Thyroid gland (tissue), 4 donors: ENCODE results near the gene MGAT5. TPM values are rescaled to one million over a fixed set of nuclear protein-coding genes. Genes with fewer than 3 reads are reported as not detected.

Experiments used
- DNase-seq, 2 donors: peaks; one replicate each; pipeline ENCODE4 v3.0.0-alpha.2; 2019
- H3K27ac ChIP-seq, 3 donors: fragments of 200-600 bp; sonication (generic); 1 replicate in 2 of 3; 2 replicates in 1 of 3; pipeline ENCODE4 v1.5.1; 2016 to 2019; ENCODE audit warnings: mild to moderate bottlenecking in 1 of 3, moderate library complexity in 1 of 3
- H3K27me3 ChIP-seq: fragments of 200-600 bp; sonication (generic); one replicate; pipeline ENCODE4 v1.5.1; 2019
- H3K36me3 ChIP-seq, 2 donors: fragments of 200-600 bp; sonication (generic); one replicate each; pipeline ENCODE4 v1.5.1; 2016 to 2019
- H3K4me1 ChIP-seq, 2 donors: fragments of 200-600 bp; sonication (generic); one replicate each; pipeline ENCODE4 v1.5.1; 2017 to 2019
- H3K4me3 ChIP-seq, 3 donors: fragments of 200-600 bp; sonication (generic); replicated peaks in 1 of 3; 1 replicate in 2 of 3; 2 replicates in 1 of 3; pipeline ENCODE4 v1.5.1; 2016; ENCODE audit warnings: mild to moderate bottlenecking in 1 of 3
- H3K9me3 ChIP-seq: fragments of 200-600 bp; sonication (generic); one replicate; pipeline ENCODE4 v1.5.1; 2017
- POLR2A ChIP-seq, 2 donors: fragments of 450-650 bp; IDR thresholded peaks; one replicate each; pipeline ENCODE4 v1.6.1; 2017; ENCODE audit warnings: antibody characterized with exemption in 2 of 2, mild to moderate bottlenecking in 2 of 2, moderate library complexity in 1 of 2
- WGBS, 2 donors: methylation state at CpG; one replicate each; pipeline ENCODE4 v1.1.5; 2017; 5-methylcytosine and 5-hydroxymethylcytosine counted together
- intact Hi-C: fragments of 100-400 bp; cut with DNase I; formaldehyde crosslinking; loops from one replicate; pipeline ENCODE4 v1.15.1; 2023
- total RNA-seq, 4 donors: library from RNA; depleted of rRNA; stranded (reverse); fragments of >200 nt; gene quantifications; one replicate each; pipeline ENCODE4 v1.2.3, GENCODE V29; 2016
- TF ChIP-seq, protein P1 (sequence below), 6 experiments: fragments of 200-600 bp in 3 of 6; fragments of 450-650 bp in 3 of 6; sonication (generic) in 3 of 6; IDR thresholded peaks; one replicate each; pipeline ENCODE4 v1.5.1; 2016 to 2019; ENCODE audit warnings: antibody characterized with exemption in 6 of 6, mild to moderate bottlenecking in 2 of 6, inconsistent platforms in 1 of 6, moderate library complexity in 1 of 6

MGAT5 gene
- total RNA-seq, 4 donors from 2014 or later, result 47.5 to 64.4 (median 50.4) TPM

DNA sequence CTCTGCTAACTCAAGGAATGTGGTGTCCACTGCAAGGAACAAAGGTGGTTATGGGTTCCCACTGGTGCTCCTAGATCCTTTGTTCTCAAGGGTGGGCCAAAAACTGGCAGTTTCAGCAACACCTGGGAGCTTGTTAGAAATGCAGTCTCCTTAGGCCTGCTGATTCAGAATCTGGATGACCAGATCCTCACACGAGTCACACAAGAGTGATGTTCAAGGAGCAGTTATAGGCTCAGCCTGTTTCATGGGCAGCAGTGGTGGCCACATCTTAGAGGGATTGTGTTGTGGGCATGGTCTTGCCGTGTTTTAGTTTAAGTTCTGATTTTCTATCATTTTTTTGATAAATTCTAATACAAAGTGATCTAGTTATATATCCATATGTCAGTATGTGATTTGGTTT, 28.7 kb upstream of the MGAT5 start:
- TF ChIP-seq, protein P1, sequence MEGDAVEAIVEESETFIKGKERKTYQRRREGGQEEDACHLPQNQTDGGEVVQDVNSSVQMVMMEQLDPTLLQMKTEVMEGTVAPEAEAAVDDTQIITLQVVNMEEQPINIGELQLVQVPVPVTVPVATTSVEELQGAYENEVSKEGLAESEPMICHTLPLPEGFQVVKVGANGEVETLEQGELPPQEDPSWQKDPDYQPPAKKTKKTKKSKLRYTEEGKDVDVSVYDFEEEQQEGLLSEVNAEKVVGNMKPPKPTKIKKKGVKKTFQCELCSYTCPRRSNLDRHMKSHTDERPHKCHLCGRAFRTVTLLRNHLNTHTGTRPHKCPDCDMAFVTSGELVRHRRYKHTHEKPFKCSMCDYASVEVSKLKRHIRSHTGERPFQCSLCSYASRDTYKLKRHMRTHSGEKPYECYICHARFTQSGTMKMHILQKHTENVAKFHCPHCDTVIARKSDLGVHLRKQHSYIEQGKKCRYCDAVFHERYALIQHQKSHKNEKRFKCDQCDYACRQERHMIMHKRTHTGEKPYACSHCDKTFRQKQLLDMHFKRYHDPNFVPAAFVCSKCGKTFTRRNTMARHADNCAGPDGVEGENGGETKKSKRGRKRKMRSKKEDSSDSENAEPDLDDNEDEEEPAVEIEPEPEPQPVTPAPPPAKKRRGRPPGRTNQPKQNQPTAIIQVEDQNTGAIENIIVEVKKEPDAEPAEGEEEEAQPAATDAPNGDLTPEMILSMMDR (IDR thresholded peaks at IDR 0.05), result no peak
- TF ChIP-seq POLR2A (IDR thresholded peaks at IDR 0.05), result no peak
- 94% methylated on average over 2 of the region's 2 CpGs for WGBS, 2 donors
- Histone ChIP-seq H3K27ac (no peak overlapping the region), H3K4me3 (no peak overlapping the region), H3K36me3 (no peaks in the 10 kb centered on the region), H3K4me1 (no peaks in the 10 kb centered on the region), H3K9me3 (no peaks in the 10 kb centered on the region), H3K27me3 (no peaks in the 10 kb centered on the region)
- intact Hi-C loops, result no loop called here
- no peak for DNase-seq

DNA sequence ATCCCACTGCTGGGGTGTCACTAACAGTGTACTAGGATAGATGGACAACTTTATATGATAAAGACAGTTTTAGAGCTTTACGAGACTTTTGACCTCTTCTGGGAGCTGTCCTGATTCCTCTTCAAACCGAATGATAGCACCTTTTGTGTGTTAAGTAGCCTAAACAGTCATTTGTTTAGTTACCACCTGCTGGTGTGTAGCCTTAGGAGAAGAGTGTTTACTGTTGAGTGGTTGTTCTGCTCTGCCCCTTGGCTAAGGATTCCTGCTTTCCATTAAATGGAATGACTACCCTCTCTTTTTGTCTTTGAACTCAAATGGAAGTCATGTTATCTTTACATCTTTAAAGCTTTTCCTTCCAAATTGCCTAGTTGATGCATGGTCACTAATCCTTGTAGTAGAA, 28.0 kb upstream of the MGAT5 start:
- Histone ChIP-seq H3K36me3 (no peaks in the 10 kb centered on the region), H3K4me1 (no peaks in the 10 kb centered on the region), H3K9me3 (no peaks in the 10 kb centered on the region), H3K27me3 (no peaks in the 10 kb centered on the region), H3K4me3 (no peak overlapping the region), H3K27ac (no peak overlapping the region)
- TF ChIP-seq, protein P1 (IDR thresholded peaks at IDR 0.05), result no peak
- no peak for TF ChIP-seq POLR2A (IDR thresholded peaks at IDR 0.05)
- no peak for DNase-seq
- 66 to 73% methylated on average over 2 of the region's 2 CpGs for WGBS, 2 donors
- intact Hi-C loops, result no loop called here

DNA sequence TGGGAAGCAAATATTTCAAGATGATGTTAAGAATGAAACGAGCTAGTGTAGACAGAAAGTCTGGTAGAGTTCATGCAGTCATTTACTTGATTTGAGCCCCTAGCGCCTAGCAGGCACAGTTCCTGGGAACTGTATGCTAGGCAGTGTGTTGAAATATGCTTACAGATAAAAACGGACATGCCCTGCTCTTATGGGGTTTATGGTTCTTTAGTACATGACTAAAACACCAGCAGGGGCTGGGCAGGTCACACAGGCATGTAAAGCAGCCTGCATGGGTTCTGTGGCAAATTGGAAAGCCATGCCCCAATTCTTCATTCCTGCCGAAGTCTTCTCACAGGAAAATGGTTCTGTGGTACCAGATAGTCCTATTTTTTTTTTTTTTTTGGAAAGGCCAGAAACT, 27.3 kb upstream of the MGAT5 start:
- Histone ChIP-seq H3K27ac (no peak overlapping the region), H3K9me3 (no peaks in the 10 kb centered on the region), H3K27me3 (no peaks in the 10 kb centered on the region), H3K4me1 (no peaks in the 10 kb centered on the region), H3K4me3 (no peak overlapping the region), H3K36me3 (no peaks in the 10 kb centered on the region)
- intact Hi-C loops, result no loop called here
- DNase-seq, result no peak
- 74 to 81% methylated on average over 4 of the region's 4 CpGs for WGBS, 2 donors
- TF ChIP-seq POLR2A (IDR thresholded peaks at IDR 0.05), result no peak
- TF ChIP-seq, protein P1 (IDR thresholded peaks at IDR 0.05), result no peak

GRCh38 chr2:134227666-134228065, 26.2 kb upstream of the MGAT5 start:
- Histone ChIP-seq H3K27ac (no peak overlapping the region), H3K4me1 (peaks cover 0 to 5% of the 10 kb centered on the region in 2 donors), H3K9me3 (no peaks in the 10 kb centered on the region), H3K36me3 (no peaks in the 10 kb centered on the region), H3K4me3 (no peak overlapping the region), H3K27me3 (no peaks in the 10 kb centered on the region)
- DNase-seq, result no peak
- intact Hi-C loops, result no loop called here
- TF ChIP-seq, protein P1 (IDR thresholded peaks at IDR 0.05), result no peak
- TF ChIP-seq POLR2A (IDR thresholded peaks at IDR 0.05), result no peak
- WGBS, 2 donors, result 65 to 74% methylated on average over 3 of the region's 3 CpGs

GRCh38 chr2:134228493-134228903, 25.4 kb upstream of the MGAT5 start:
- Histone ChIP-seq H3K4me1 (peaks cover 0 to 13% of the 10 kb centered on the region in 2 donors), H3K27me3 (no peaks in the 10 kb centered on the region), H3K9me3 (no peaks in the 10 kb centered on the region), H3K27ac (no peak overlapping the region), H3K4me3 (no peak overlapping the region), H3K36me3 (no peaks in the 10 kb centered on the region)
- intact Hi-C loops, result no loop called here
- 61 to 64% methylated on average over 2 of the region's 2 CpGs for WGBS, 2 donors
- no peak for DNase-seq
- TF ChIP-seq, protein P1 (IDR thresholded peaks at IDR 0.05), result peak in 1 of 6 experiments; percentile 23
- TF ChIP-seq POLR2A (IDR thresholded peaks at IDR 0.05), result no peak
